Motor neuron (in vitro differentiated cells): Measurements from ENCODE around the gene INPP5K. TPM values are rescaled to one million over a fixed set of nuclear protein-coding genes. Genes with fewer than 3 reads are reported as not detected.
"Not testable (repeated sequence)": the region's sequence is repeated elsewhere in the genome, so short reads cannot be mapped to it uniquely, and the experiment has no call there.

Source experiments
- ATAC-seq, 8 experiments: fragments of 200-7000 bp; cut with Tn5 transposase; replicated peaks in 6 of 8; 2 replicates each; pipeline ENCODE4 v1.8.0; 2021; ENCODE audit warnings: mild to moderate bottlenecking in 8 of 8, moderate library complexity in 8 of 8
- H3K27ac ChIP-seq, 2 donors: fragments of 250-450 bp; sonication (Bioruptor Pico); 2 replicates each; pipeline ENCODE4 v1.9.0; 2021; ENCODE audit warnings: antibody characterized with exemption in 2 of 2, mild to moderate bottlenecking in 2 of 2, moderate library complexity in 1 of 2
- H3K4me1 ChIP-seq, 2 donors: fragments of 250-450 bp; sonication (Bioruptor Pico); replicated peaks in 1 of 2; 2 replicates each; pipeline ENCODE4 v1.6.1; 2021; ENCODE audit warnings: antibody characterized with exemption in 2 of 2, mild to moderate bottlenecking in 2 of 2, moderate library complexity in 1 of 2
- H3K4me3 ChIP-seq, 5 donors: fragments of 250-450 bp; sonication (Bioruptor Pico); 2 replicates each; pipeline ENCODE4 v1.9.0; 2021; ENCODE audit warnings: antibody characterized with exemption in 5 of 5, mild to moderate bottlenecking in 5 of 5, moderate library complexity in 4 of 5
- WGBS, 10 experiments: fragments of 450-650 bp; shearing (Covaris generic); methylation state at CpG; one replicate each; pipeline ENCODE4 v1.0.0; 2022; 5-methylcytosine and 5-hydroxymethylcytosine counted together
- in situ Hi-C, 9 experiments: fragments of 400-800 bp; cut with MboI; loops; one replicate each; pipeline ENCODE4 v1.15.0; 2021; ENCODE audit warnings: low sequenced_read_pairs in 9 of 9, low pct_unique_long_range_greater_than_20kb in 2 of 9; ENCODE audit not compliant: unreplicated experiment in 9 of 9
- total RNA-seq, 8 experiments: library from RNA; unstranded; fragments of 300-600 nt; gene quantifications; 2 replicates each; pipeline versions ENCODE4 v1.2.3 to v1.2.4, GENCODE V29; 2022

INPP5K gene
- total RNA-seq, 8 experiments from 2014 or later: 10.3 to 28.6 (median 16.2) TPM

DNA sequence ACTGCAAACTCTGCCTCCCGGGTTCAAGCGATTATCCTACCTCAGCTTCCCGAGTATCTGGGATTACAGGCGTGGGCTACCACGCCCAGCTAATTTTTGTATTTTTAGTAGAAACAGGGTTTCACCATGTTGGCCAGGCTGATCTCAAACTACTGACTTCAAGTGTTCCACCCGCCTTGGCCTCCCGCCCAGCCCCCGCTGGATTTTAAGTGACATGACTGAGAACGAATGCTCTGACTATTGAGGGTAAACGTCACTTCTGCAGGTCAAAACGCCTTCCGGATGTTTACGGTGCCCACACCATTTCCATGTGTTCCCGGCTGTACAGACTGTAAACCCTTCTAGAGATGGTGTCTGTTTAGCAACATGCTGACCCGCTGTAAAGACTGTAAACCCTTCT lies 23.4 kb upstream of the INPP5K start:
- Histone ChIP-seq H3K27ac (no peak overlapping the region), H3K4me3 (no peak overlapping the region), H3K4me1 (no peaks in the 10 kb centered on the region)
- ATAC-seq: no peak
- in situ Hi-C loops: no loop called here
- 96 to 100% (median 100%) methylated on average over 1 to 9 of the region's 15 CpGs; no CpG with 5 or more reads in 3 of the 10 experiments for WGBS, 10 experiments

GRCh38 chr17:1535737-1536136 lies 19.3 kb upstream of the INPP5K start:
- H3K27ac ChIP-seq: no peak overlapping the region
- in situ Hi-C loops: no loop called here

DNA sequence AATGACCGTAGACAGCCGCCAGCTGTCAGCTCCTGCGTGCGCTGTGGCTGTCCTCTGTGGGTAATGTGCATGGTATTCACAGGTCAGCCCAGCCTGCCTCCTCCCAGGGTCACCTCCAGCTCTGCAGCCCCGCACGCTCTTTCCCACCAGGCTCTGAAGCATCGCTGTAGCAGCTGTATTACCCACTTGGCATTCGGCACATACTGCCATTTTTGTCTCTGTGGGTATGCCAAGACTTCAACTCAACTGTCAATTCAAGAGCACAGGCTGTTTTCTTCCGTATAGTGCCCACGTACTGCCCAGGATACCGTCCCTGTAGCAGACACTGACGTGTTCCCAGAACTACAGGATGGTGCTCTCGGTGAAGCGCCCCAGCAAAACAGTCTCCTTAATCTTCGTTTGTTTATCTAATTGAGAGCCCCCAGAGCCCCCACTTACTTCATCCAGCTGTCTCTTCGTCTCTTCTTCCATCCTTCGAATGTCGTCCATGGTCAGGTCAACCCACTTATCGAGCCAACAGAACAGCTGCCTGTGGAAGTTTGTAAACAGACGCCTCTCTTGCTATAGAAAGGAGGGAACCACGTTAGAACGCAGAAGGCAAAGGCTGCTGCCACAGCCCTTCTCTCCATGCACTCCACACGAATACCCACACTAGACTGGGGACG lies 17.4 kb upstream of the INPP5K start:
- H3K4me1 ChIP-seq: no peaks in the 10 kb centered on the region
- H3K27ac ChIP-seq: no peak overlapping the region
- ATAC-seq: no peak
- H3K4me3 ChIP-seq: no peak overlapping the region
- in situ Hi-C loops: no loop called here
- WGBS, 10 experiments: 91 to 100% (median 95%) methylated on average over 2 to 20 of the region's 24 CpGs; no CpG with 5 or more reads in 1 of the 10 experiments

More at GRCh38 chr17:1535737-1536136, 19.3 kb upstream of the INPP5K start:
- no peaks in the 10 kb centered on the region for H3K4me1 ChIP-seq
- H3K4me3 ChIP-seq: no peak overlapping the region
- no peak for ATAC-seq
- 89 to 100% (median 95%) methylated on average over 2 to 4 of the region's 4 CpGs; no CpG with 5 or more reads in 2 of the 10 experiments for WGBS, 10 experiments

DNA sequence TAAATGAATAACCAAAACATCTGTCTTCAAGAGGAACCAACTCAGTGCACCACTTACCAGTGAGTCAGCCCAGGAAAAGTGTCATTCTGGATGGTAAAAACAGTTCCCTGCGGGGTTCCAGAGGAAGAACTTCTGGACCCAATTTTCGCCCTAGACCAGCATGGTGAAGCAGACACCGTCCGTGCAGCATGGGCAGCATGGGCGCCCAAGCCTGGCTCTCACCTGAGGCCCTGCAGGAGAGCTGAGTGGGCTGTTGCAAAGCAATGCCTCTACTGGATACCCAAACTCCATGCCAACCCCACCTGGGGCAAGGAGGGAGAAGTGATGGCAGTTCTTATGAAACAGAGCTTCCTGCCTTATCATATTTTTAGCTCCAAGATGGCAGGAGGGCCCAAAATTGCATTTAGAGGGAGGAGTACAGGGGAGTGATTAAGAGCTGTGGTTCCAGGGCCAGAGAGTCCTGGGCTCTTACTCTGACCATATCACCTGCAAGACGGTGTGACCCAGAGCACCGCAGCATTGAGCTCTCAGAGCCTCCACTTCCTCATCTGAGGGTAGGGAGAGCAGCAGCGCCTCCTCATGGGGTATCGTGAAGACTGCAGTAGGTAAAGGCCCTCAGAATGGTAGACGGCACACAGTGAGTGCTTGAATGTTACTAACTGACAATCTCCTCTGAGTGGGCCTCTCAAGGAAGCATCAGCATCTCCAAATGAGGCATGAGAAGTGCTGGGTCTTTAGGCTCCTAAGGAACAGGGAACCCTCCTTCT lies 16.6 kb upstream of the INPP5K start:
- Histone ChIP-seq H3K27ac (no peak overlapping the region), H3K4me1 (no peaks in the 10 kb centered on the region), H3K4me3 (no peak overlapping the region)
- peak in 3 of 8 experiments; percentile 42 to 57 (median 48) for ATAC-seq
- in situ Hi-C loops: no loop called here
- 80 to 100% (median 95%) methylated on average over 1 to 4 of the region's 10 CpGs; no CpG with 5 or more reads in 7 of the 10 experiments for WGBS, 10 experiments

DNA sequence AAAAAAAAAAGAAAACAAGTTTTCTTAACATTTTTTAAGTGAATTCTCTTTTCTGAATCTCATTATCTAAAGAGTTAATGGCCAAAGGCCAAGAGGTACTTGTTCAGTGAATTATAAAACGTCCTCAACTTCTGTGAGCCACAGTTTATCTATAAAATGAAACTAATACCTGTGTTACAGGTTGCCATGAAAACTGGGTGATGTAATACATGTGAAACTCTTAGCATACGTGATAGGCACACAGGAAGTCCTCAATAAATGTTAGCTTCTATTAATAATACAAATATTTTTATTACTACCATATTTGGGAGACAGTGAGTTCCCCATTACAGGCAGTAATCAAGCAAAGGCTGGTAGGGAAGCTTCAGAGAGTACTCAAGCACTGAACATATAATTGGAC lies 13.5 kb upstream of the INPP5K start:
- Histone ChIP-seq H3K4me1 (no peaks in the 10 kb centered on the region), H3K4me3 (no peak overlapping the region), H3K27ac (no peak overlapping the region)
- in situ Hi-C loops: no loop called here
- 33 to 100% (median 80%) methylated on average over 1 to 2 of the region's 2 CpGs; no CpG with 5 or more reads in 1 of the 10 experiments for WGBS, 10 experiments
- ATAC-seq: no peak

DNA sequence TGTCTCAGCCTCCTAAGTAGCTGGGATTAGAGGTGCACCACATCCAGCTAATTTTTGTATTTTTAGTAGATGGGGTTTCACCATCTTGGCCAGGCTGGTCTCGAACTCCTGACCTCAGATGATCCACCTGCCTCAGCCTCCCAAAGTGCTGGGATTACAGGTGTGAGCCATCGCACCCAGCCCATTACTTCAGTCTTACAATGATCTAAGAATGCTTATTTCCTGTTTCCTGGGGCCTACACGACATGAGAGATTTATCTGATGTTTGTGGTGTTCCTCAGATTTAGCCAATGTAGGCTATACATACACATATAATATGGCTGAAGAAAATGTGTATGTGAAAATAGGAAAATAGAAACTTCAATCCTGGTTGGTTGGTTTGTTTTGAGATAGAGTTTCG lies 10.5 kb upstream of the INPP5K start:
- ATAC-seq, in situ Hi-C loops, H3K4me1 ChIP-seq, H3K4me3 ChIP-seq, H3K27ac ChIP-seq: not testable (repeated sequence)
- 80 to 100% (median 87%) methylated on average over 1 to 4 of the region's 4 CpGs; no CpG with 5 or more reads in 4 of the 10 experiments for WGBS, 10 experiments

GRCh38 chr17:1522626-1523025 lies 6.2 kb upstream of the INPP5K start:
- Histone ChIP-seq H3K27ac (no peak overlapping the region), H3K4me3 (no peak overlapping the region), H3K4me1 (peaks cover 2% of the 10 kb centered on the region in 2 donors)
- no peak for ATAC-seq
- WGBS, 10 experiments: 73 to 100% (median 97%) methylated on average over 1 to 3 of the region's 5 CpGs; no CpG with 5 or more reads in 2 of the 10 experiments
- in situ Hi-C loops: loop anchor here in 5 of 9 experiments (25.0 kb wide), 1 partner anchor 260 kb away; the partner anchor contains the start of gene BHLHA9 (in 5 of the 5)

DNA sequence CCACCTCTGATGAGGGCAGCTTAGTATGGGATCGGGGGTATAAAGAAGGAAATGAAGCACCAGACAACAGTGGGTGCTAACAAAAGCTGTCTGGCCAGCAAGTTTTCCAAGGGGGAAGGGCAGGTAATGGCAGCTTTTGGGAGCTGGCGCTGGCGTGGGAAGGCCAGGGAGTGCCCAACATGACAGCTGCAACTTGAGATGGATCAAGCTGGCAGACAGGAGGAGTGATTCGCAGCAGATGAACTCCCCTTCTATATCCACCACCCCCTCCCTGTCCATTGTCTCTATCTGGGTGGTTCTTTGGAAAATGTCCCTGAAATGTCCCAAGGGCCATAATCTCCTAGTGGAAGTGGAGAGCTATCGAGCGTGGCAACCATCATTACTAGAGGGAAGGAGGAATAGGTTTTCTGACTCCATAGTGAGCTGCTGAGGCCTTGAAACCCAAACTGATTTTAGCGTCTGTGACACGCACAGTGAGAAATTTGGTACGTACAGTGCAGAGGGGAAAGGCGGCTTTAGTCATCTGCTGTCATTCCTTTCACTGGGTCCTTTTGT lies 4.8 kb upstream of the INPP5K start:
- H3K4me1 ChIP-seq: peaks cover 5% of the 10 kb centered on the region in 2 donors
- WGBS, 10 experiments: 63 to 100% (median 91%) methylated on average over 2 to 10 of the region's 10 CpGs; no CpG with 5 or more reads in 2 of the 10 experiments
- no peak overlapping the region for H3K4me3 ChIP-seq
- no peak overlapping the region for H3K27ac ChIP-seq
- in situ Hi-C loops: loop anchor here in 5 of 9 experiments (25.0 kb wide), 1 partner anchor 259 kb away; the partner anchor contains the start of gene BHLHA9 (in 5 of the 5)
- no peak for ATAC-seq

- in situ Hi-C loops: loop anchor here in 6 of 9 experiments (10.0 to 25.0 kb wide), 2 partner anchors 245 to 257 kb away; partner anchors contain the start of genes BHLHA9 (in 6 of the 6) and TRARG1 (in 1 of the 6)
- Histone ChIP-seq H3K27ac (no peak overlapping the region), H3K4me3 (no peak overlapping the region), H3K4me1 (peaks cover 10 to 13% of the 10 kb centered on the region in 2 donors)
- ATAC-seq: no peak
- WGBS, 10 experiments: 64 to 100% (median 87%) methylated on average over 1 to 6 of the region's 7 CpGs; no CpG with 5 or more reads in 4 of the 10 experiments
Observed at GRCh38 chr17:1519678-1520077, 3.3 kb upstream of the INPP5K start.

DNA sequence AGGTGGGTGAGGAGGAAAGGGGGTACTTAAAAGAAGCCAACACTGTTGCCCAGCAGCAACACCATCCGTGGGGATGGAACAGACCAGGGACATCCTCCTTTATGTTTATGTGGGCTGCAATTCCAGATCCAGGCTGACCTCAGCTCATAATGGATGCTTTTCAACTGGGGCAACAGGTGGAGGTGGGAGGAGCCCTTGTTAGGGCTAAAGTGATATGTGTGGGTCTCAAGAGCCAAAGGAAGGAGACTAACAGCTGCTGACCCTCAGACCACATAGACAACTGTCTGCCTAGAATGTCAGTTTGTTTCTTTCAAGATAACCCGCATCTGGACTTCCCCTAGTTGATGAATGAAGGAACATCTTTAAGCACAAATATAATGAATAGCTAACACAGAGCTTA lies 2.0 kb upstream of the INPP5K start:
- Histone ChIP-seq H3K4me3 (no peak overlapping the region), H3K27ac (no peak overlapping the region), H3K4me1 (peaks cover 10 to 13% of the 10 kb centered on the region in 2 donors)
- ATAC-seq: no peak
- in situ Hi-C loops: loop anchor here in 6 of 9 experiments (10.0 to 25.0 kb wide), 2 partner anchors 244 to 256 kb away; partner anchors contain the start of genes BHLHA9 (in 6 of the 6) and TRARG1 (in 1 of the 6)
- 80 to 100% methylated on average over 1 of the region's 2 CpGs; no CpG with 5 or more reads in 8 of the 10 experiments for WGBS, 10 experiments

- 0 to 4% (median 0%) methylated on average over 1 to 27 of the region's 31 CpGs; no CpG with 5 or more reads in 1 of the 10 experiments for WGBS, 10 experiments
- Histone ChIP-seq H3K4me3 (peak overlapping the region; percentile 55 to 92 (median 76)), H3K27ac (peak overlapping the region in 1 of 2 donors; percentile 64), H3K4me1 (peaks cover 10 to 13% of the 10 kb centered on the region in 2 donors)
- in situ Hi-C loops: loop anchor here in 6 of 9 experiments (10.0 to 25.0 kb wide), 2 partner anchors 241 to 254 kb away; partner anchors contain the start of genes BHLHA9 (in 6 of the 6) and TRARG1 (in 1 of the 6)
- peak in 3 of 8 experiments; percentile 14 to 16 (median 15) for ATAC-seq
Observed at GRCh38 chr17:1515640-1516387, 598 bp downstream of the INPP5K start.

- no peak overlapping the region for H3K27ac ChIP-seq
- peaks cover 6 to 8% of the 10 kb centered on the region in 2 donors for H3K4me1 ChIP-seq
- 50 to 100% (median 80%) methylated on average over 1 to 2 of the region's 2 CpGs; no CpG with 5 or more reads in 4 of the 10 experiments for WGBS, 10 experiments
- ATAC-seq: no peak
- in situ Hi-C loops: loop anchor here in 6 of 9 experiments (10.0 to 25.0 kb wide), 2 partner anchors 238 to 250 kb away; partner anchors contain the start of genes BHLHA9 (in 6 of the 6) and TRARG1 (in 1 of the 6)
- H3K4me3 ChIP-seq: no peak overlapping the region
Observed at GRCh38 chr17:1512351-1512750, 4.1 kb downstream of the INPP5K start.
